Smooth muscle cell (in vitro differentiated cells): ENCODE data around the gene ZBTB8B. TPM values are rescaled to one million over a fixed set of nuclear protein-coding genes. Genes with fewer than 3 reads are reported as not detected.

Source experiments
- DNase-seq: peaks from one replicate; lab custom pipeline; 2025; ENCODE audit not compliant: unreplicated experiment; lab: John Stamatoyannopoulos, UW
- H2AFZ ChIP-seq: fragments of 200-600 bp; sonication (generic); 2 replicates; pipeline ENCODE4 v1.6.0; 2016; ENCODE audit warnings: antibody characterized with exemption, low read depth, mild to moderate bottlenecking
- H3F3A ChIP-seq: fragments of 200-600 bp; sonication (generic); 2 replicates; pipeline ENCODE4 v1.6.0; 2017; ENCODE audit warnings: antibody characterized with exemption, low read depth
- H3K27ac ChIP-seq: fragments of 200-600 bp; sonication (generic); 2 replicates; pipeline ENCODE4 v1.5.1; 2016; ENCODE audit warnings: low read depth, mild to moderate bottlenecking
- H3K27me3 ChIP-seq: fragments of 200-600 bp; sonication (generic); 2 replicates; pipeline ENCODE4 v1.6.1; 2016; ENCODE audit warnings: low read depth, mild to moderate bottlenecking
- H3K36me3 ChIP-seq: fragments of 200-600 bp; sonication (generic); 2 replicates; pipeline ENCODE4 v1.5.1; 2016; ENCODE audit warnings: low read depth
- H3K4me1 ChIP-seq: fragments of 200-600 bp; sonication (generic); 2 replicates; pipeline ENCODE4 v1.5.1; 2016; ENCODE audit warnings: low read depth
- H3K4me2 ChIP-seq: fragments of 200-600 bp; sonication (generic); 2 replicates; pipeline ENCODE4 v1.6.0; 2016; ENCODE audit warnings: mild to moderate bottlenecking
- H3K4me3 ChIP-seq: fragments of 200-600 bp; sonication (generic); 2 replicates; pipeline ENCODE4 v1.5.1; 2016; ENCODE audit warnings: mild to moderate bottlenecking
- H3K79me2 ChIP-seq: fragments of 200-600 bp; sonication (generic); 2 replicates; pipeline ENCODE4 v1.6.0; 2016; ENCODE audit warnings: low read depth, mild to moderate bottlenecking
- H3K9ac ChIP-seq: fragments of 200-600 bp; sonication (generic); 2 replicates; pipeline ENCODE4 v1.6.0; 2016; ENCODE audit warnings: low read depth
- H3K9me3 ChIP-seq: fragments of 200-600 bp; sonication (generic); replicated peaks from 2 replicates; pipeline ENCODE4 v1.5.1; 2016; ENCODE audit warnings: low read depth
- H4K20me1 ChIP-seq: fragments of 200-600 bp; sonication (generic); 2 replicates; pipeline ENCODE4 v1.6.0; 2016; ENCODE audit warnings: low read depth
- CTCF ChIP-seq: fragments of 200-600 bp; sonication (generic); IDR thresholded peaks from 2 replicates; pipeline ENCODE4 v1.5.1; 2017; ENCODE audit warnings: borderline replicate concordance, mild to moderate bottlenecking, antibody characterized with exemption; ENCODE audit not compliant: insufficient read depth, poor library complexity, severe bottlenecking
- WGBS: methylation state at CpG from one replicate; pipeline ENCODE4 v1.1.7; 2016; ENCODE audit warnings: low lambda C conversion rate; 5-methylcytosine and 5-hydroxymethylcytosine counted together
- polyA plus RNA-seq: library from polyadenylated mRNA; unstranded; fragments of >200 nt; fragmentation: Nextera tagmentation; extraction: Ambion mirVana; gene quantifications from 2 replicates; pipeline ENCODE4 v1.2.1, GENCODE V29; 2016
- total RNA-seq: library from RNA; depleted of rRNA; stranded (reverse); fragments of >200 nt; gene quantifications from 2 replicates; pipeline ENCODE4 v1.2.3, GENCODE V29; 2014

Gene ZBTB8B
- total and polyA plus RNA-seq, 2 experiments from 2014 or later: 0.13 TPM; not detected in 1

GRCh38 chr1:32465578-32465933, 684 bp downstream of the ZBTB8B start:
- H3K36me3 ChIP-seq: no peaks in the 10 kb centered on the region
- WGBS: 47% methylated on average over 11 of the region's 11 CpGs
- H3K4me1 ChIP-seq: peaks cover 5% of the 10 kb centered on the region
- no peaks in the 10 kb centered on the region for H3K9me3 ChIP-seq
- H3K4me3 ChIP-seq: peak overlapping the region; percentile 51
- H3K27ac ChIP-seq: no peak overlapping the region
- peak overlapping the region; percentile 84 for H3K4me2 ChIP-seq
- H2AFZ ChIP-seq: peak overlapping the region; percentile 98
- H3K79me2 ChIP-seq: no peaks in the 10 kb centered on the region
- H3K27me3 ChIP-seq: peaks cover 16% of the 10 kb centered on the region
- H4K20me1 ChIP-seq: no peaks in the 10 kb centered on the region
- no peak for TF ChIP-seq CTCF
- DNase-seq: no peak
- H3F3A ChIP-seq: no peaks in the 10 kb centered on the region
- H3K9ac ChIP-seq: no peak overlapping the region

- no peak for TF ChIP-seq CTCF
- H3K27me3 ChIP-seq: peaks cover 16% of the 10 kb centered on the region
- no peak overlapping the region for H3K4me2 ChIP-seq
Observed at GRCh38 chr1:32466761-32467160, 1.9 kb downstream of the ZBTB8B start.

GRCh38 chr1:32468791-32469190, 3.9 kb downstream of the ZBTB8B start:
- Histone ChIP-seq H3K27ac (no peak overlapping the region), H3K9me3 (no peaks in the 10 kb centered on the region), H4K20me1 (no peaks in the 10 kb centered on the region), H3K4me2 (no peak overlapping the region), H3K4me1 (peaks cover 5% of the 10 kb centered on the region), H3K9ac (no peak overlapping the region), H3F3A (no peaks in the 10 kb centered on the region), H3K36me3 (no peaks in the 10 kb centered on the region), H2AFZ (no peak overlapping the region), H3K79me2 (no peaks in the 10 kb centered on the region), H3K27me3 (peaks cover 16% of the 10 kb centered on the region), H3K4me3 (no peak overlapping the region)
- DNase-seq: no peak
- TF ChIP-seq CTCF: no peak
- 95% methylated on average over 8 of the region's 8 CpGs for WGBS

More at GRCh38 chr1:32466761-32467160, 1.9 kb downstream of the ZBTB8B start:
- H3K9ac ChIP-seq: no peak overlapping the region
- H3K36me3 ChIP-seq: no peaks in the 10 kb centered on the region
- no peak overlapping the region for H2AFZ ChIP-seq
- peaks cover 5% of the 10 kb centered on the region for H3K4me1 ChIP-seq
- DNase-seq: no peak
- no peaks in the 10 kb centered on the region for H3K79me2 ChIP-seq
- no peaks in the 10 kb centered on the region for H3F3A ChIP-seq
- no peak overlapping the region for H3K27ac ChIP-seq
- no peak overlapping the region for H3K4me3 ChIP-seq
- no peaks in the 10 kb centered on the region for H3K9me3 ChIP-seq
- no peaks in the 10 kb centered on the region for H4K20me1 ChIP-seq
- 93% methylated on average over 4 of the region's 4 CpGs for WGBS

- no peaks in the 10 kb centered on the region for H3K79me2 ChIP-seq
- no peak for DNase-seq
- H3F3A ChIP-seq: no peaks in the 10 kb centered on the region
- H2AFZ ChIP-seq: no peak overlapping the region
- H3K9me3 ChIP-seq: no peaks in the 10 kb centered on the region
- H3K4me2 ChIP-seq: no peak overlapping the region
- no peak overlapping the region for H3K4me3 ChIP-seq
- no peaks in the 10 kb centered on the region for H3K36me3 ChIP-seq
- no peak overlapping the region for H3K9ac ChIP-seq
- no peak for TF ChIP-seq CTCF
- H3K4me1 ChIP-seq: peaks cover 1% of the 10 kb centered on the region
- peaks cover 14% of the 10 kb centered on the region for H3K27me3 ChIP-seq
- no peak overlapping the region for H3K27ac ChIP-seq
- H4K20me1 ChIP-seq: no peaks in the 10 kb centered on the region
- 94% methylated on average over 11 of the region's 11 CpGs for WGBS
Observed at GRCh38 chr1:32470431-32470830, 5.6 kb downstream of the ZBTB8B start.
